HG03108 (cell line): Measurements from ENCODE around the gene RNF138.
"Not testable (repeated sequence)": the region's sequence is repeated elsewhere in the genome, so short reads cannot be mapped to it uniquely, and the experiment has no call there.

Experiments used
- ATAC-seq: cut with Tn5 transposase; IDR thresholded peaks from one replicate; pipeline ENCODE4 v1.9.1; 2021; ENCODE audit warnings: moderate library complexity; ENCODE audit not compliant: unreplicated experiment

RNF138 gene

GRCh38 chr18:32095192-32095899 is 3.7 kb downstream of the RNF138 start:
- ATAC-seq, result no peak

DNA sequence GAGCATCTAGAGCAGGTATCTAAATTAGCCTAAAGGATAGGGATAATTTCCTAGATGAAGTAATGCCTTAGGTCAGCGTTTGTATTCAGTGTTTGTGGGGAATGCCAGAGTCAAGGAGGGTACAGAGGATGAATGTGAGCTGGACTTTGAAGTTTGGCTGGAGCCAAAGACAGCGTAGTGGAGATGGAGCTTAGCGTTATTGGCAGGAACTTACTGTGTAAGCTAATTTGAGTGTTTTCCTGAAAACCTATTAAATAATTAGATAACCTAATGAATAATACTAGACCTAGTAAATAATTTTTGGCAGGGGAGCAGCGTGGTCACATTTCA is 4.2 kb downstream of the RNF138 start:
- no peak for ATAC-seq

GRCh38 chr18:32096946-32097345 is 5.3 kb downstream of the RNF138 start:
- no peak for ATAC-seq

GRCh38 chr18:32104516-32104915 is 12.8 kb downstream of the RNF138 start:
- ATAC-seq, result no peak

GRCh38 chr18:32110005-32110404 is 18.3 kb downstream of the RNF138 start:
- no peak for ATAC-seq

DNA sequence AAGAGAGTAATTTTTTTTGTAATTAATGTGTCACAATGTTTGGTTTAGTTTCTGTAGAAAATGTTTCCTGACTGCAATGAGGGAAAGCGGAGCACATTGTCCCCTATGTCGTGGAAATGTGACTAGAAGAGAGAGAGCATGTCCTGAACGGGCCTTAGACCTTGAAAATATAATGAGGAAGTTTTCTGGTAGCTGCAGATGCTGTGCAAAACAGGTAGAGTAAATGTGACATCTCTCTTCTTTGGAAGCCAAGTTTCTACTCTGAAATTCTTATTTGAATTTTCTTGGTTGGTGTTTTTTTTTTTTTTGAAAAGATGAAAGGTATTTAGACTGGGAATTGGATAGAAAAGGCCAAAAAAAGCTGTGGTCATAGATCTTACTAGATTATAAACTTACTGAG is 20.0 kb downstream of the RNF138 start:
- no peak for ATAC-seq

DNA sequence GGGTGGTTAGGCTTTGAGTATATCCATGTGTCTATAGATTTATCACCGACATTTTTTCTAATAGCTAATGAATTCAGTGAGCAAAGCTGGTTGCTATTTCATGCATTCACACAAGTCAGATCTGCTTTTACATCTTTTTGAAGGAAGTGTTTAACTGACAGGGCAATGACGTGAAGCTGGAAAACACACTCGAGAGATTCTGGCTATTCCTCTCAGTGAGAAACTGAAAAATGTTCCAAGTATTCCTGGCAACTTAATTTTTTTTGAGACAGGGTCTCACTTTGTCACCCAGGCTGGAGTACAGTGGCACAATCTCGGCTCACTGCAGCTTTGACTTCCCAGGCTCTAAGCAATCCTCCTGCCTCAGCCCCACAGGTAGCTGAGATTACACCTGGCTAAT is 21.2 kb downstream of the RNF138 start:
- no peak for ATAC-seq

GRCh38 chr18:32114293-32114942 is 22.7 kb downstream of the RNF138 start:
- no peak for ATAC-seq

DNA sequence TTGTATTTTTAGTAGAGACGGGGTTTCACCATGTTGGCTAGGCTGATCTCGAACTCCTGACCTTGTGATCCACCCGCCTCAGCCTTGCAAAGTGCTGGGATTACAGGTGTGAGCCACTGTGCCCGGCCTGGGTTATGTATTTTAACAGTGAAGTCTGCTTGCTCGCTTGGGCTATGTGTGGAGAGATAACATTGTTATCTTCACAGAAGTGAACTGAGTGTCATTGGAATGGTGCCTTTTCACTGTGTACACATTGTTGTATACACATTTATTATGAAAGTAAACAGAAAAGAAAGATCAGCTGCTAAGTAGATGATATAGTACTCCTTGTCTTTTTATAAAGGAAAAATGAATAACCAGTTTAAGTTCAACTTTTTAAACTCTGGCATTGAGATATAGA is 30.4 kb downstream of the RNF138 start:
- ATAC-seq, result no peak

DNA sequence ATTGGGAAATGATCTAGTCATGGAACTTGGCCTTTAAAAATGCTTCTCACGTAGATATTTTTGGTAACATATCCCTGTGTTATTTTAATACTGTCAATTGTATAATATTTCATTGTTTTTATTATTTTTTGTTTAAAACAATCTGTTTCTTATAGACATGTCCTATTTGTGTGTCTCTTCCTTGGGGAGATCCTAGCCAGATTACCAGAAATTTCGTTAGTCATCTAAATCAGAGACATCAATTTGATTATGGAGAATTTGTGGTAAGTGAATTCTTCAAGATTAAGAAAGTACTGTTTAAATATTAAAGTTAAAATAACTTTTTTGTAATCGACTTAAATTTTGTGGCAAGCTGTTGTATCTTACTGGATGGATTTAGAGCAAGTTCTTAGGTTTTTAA is 34.9 kb downstream of the RNF138 start:
- ATAC-seq, result no peak

DNA sequence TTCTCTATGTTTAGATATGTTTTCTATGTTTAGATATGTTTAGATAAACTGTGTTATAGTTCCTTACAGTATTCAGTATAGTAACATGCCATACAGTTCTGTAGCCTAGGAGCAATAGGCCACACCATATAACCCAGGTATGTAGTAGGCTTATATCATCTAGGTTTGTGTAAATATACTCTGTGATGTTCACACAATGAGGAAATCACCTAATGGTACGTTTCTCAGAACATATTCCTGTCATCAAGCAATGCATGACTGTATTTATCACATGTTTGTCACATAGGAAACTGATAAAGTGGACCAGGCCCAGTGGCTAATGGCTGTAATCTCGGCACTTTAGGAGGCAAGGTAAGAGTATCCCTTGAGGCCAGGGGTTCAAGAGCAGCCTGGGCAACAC is 44.0 kb downstream of the RNF138 start:
- no peak for ATAC-seq

DNA sequence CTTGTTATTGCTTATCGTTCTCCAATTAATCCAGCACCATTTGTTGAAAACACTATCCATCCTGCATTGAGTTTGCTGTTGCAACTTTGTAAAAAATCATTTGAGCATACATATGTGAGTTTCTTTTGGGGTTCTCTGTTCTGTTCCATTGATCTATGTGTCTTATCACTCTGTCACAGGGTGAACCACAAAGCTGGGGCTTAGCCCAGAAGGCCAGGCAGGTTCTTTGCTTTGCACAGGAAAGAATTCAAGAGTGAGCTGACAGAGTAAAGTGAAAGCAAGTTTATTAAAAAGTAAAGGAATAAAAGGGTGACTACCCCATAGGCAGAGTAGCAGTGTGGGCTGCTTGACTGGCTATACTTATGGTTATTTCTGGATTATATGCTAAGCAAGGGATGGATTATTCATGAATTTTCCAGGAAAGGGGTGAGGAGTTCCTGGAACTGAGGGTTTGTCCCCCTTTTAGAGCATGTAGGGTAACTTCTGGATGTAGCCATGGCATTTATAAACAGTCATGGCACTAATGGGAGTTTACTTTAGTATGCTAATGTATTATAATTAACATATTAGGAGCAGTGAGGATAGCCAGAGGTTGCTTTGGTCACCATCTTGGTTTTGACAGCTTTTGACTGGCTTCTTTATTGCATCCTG is 46.8 kb downstream of the RNF138 start:
- no peak for ATAC-seq

- ATAC-seq, result no peak
These were observed 48.2 kb downstream of the RNF138 start for GRCh38 chr18:32139835-32140283.

- no peak for ATAC-seq
These were observed 56.7 kb downstream of the RNF138 start for GRCh38 chr18:32148185-32148870.

GRCh38 chr18:32152705-32153448 is 61.2 kb downstream of the RNF138 start:
- peak; percentile 76 for ATAC-seq

GRCh38 chr18:32156855-32157254 is 65.2 kb downstream of the RNF138 start:
- ATAC-seq, result no peak

GRCh38 chr18:32157580-32157979 is 65.9 kb downstream of the RNF138 start:
- no peak for ATAC-seq

GRCh38 chr18:32158108-32158624 is 66.5 kb downstream of the RNF138 start:
- ATAC-seq, result peak; percentile 87

DNA sequence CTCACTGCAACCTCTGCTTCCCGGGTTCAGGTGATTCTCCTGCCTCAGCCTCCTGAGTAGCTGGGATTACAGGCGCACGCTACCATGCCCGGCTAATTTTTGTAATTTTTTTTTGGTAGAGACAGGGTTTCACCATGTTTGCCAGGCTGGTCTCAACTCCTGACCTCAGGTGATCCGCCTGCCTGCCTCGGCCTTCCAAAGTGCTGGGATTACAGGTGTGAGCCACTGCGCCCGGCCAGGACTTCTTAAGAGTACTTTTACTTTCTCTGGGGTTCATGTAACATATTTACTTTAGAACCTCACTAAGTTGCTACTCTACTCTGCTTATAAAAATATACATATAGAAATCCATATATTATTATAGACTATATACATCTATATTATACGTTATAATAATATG is 67.0 kb downstream of the RNF138 start:
- not testable (repeated sequence) for ATAC-seq

- ATAC-seq, result no peak
These were observed 68.9 kb downstream of the RNF138 start for GRCh38 chr18:32160547-32160946.
